GM18526 (cell line): Measurements from ENCODE around the gene ANKS1B.

ENCODE experiments used
- POLR2A ChIP-seq: IDR thresholded peaks from 3 replicates; pipeline ENCODE4 v1.6.1; 2011; ENCODE audit not compliant: insufficient read length; ENCODE audit errors: extremely low read depth

The ANKS1B gene

DNA sequence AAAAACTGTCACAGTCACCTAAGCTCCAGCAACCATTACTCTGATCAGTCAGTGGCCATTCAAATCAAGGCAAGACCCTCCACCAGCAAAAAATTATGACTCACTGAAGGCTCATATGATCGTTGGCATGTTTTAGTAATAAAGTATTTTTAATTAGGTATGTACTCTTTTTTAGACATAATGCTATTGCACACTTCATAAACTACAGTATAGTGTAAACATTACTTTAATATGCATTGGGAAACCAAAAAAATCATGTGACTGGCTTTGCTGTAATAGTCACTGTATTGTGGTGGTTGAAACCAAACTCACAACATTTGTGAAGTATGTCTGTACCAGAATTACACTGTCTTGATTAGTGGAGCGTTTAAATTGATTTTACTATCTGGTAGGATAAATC is 471.7 kb downstream of the ANKS1B start:
- TF ChIP-seq POLR2A: no peak

DNA sequence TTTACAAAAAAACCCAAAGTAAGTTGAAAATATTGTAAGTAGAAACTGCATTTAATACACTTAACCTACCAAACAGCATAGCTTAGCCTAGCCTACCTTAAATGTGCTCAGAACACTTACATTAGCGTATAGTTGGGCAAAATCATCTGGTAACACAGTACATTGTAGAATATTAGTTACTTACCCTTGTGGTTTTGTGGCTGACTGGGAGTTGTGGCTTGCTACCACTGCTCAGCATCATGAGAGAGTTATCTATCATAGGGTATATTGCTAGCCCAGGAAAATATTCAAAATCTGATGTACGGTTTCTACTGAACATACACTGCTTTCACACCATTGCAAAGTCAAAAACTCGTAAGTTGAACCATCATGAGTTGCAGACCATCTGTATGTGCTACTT is 478.9 kb downstream of the ANKS1B start:
- TF ChIP-seq POLR2A: no peak

DNA sequence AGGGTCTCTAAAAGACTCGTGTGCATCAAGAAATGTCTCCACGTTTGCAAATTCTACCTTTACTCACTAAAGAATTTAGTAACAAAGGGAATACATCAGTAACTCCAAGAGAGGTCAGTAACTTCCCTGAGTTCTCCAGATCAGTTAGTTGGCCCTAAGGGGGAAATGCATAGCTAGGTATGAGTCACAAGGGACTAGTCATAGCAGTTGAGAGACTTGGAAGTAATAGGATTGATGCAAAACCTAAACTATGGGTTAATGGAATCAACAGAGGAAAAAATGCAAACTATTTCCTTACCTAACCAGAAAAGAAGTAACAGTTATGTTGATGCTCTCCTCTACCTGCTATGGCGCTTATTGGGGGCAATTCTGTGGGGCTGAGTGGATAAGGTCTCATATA is 486.0 kb downstream of the ANKS1B start:
- TF ChIP-seq POLR2A: no peak

DNA sequence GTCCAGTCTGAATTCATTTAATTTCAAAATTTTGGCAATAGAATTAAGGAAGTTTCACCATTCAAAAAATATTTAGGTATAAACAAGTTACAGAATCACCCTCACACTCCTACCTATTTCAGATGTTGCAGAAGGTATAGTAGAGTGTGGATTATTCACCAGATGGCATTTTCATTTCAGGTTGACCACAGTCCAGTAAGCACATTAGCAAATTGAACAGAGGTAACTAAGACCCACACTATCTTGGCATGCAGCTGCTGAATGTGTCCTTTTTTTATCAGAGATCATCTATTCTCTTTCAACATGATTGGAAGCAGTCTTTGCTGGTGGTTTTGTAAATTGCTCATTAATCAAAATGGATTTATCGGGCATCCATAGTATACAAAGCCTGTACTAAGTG is 488.9 kb downstream of the ANKS1B start:
- no peak for TF ChIP-seq POLR2A

DNA sequence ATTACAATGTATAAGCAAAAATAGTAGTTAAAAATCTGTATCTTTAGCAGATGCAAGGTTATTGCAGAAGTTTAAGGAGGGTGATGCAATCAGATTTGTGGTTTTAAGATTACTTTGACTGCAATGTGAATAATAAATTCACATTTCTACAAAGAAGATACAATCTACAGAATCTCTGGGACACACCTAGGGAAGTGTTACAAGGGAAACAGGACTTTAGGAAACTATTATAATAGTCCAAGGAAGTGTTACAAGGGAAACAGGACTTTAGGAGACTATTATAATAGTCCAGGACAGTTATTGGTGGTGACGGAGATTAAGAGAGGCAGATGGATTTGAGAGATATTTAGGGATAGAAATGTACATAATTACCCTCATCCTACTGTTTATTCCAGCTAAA is 491.5 kb downstream of the ANKS1B start:
- TF ChIP-seq POLR2A: no peak

DNA sequence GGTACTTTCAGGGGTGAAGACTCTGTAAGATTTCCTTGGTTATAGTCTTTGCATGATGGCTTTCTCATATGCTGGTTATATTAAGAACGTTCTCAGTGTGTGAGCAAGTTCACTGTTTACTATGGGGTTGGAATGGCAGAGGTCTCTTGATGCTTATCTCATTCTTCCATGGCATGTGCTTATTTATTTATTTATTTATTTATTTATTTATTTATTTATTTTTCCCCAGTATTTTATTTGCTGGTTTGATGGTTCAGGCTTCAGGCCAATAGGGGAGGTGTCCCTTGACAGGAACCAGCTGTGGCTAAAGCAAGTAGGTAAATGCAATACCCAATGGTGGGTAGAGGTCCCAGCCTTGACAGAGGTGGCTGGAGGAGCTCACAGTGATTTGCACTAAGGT is 498.5 kb downstream of the ANKS1B start:
- TF ChIP-seq POLR2A: no peak

DNA sequence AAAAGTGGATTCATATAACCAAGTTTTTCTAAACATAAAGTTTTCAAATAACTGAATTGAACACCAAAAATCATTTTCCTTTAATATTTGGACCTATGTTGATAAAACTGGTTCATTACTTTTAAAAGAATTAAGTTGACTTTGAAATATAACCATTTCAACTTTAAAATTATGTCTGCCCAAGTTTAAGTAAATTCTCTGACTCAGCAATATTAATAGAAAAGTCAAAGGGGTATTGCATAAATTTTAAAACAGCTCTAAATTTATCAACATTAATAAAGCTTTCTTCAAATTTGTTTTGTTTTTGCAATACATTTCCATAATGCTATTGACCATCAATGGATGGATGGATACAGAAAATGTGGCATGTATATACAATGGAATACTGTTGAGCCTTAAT is 505.6 kb downstream of the ANKS1B start:
- TF ChIP-seq POLR2A: no peak

DNA sequence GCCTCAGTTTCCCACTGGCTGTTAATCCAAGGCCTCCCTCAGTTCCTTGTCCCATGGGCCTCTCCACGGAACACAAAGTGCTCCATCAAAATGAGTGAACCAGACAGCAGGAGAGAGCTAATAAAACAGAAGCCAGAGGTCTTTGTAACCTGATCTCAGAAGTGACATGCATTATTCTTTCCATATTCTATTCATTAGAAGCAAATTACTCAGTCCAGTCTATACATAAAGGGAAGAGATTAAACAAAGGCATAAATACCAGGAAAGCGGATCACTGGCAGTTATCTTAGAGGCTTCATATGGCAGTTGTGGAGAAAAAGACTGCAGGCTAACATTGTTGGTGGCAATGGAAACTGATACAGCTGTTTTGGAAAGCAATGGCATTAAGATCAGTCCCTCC is 507.8 kb downstream of the ANKS1B start:
- TF ChIP-seq POLR2A: no peak

DNA sequence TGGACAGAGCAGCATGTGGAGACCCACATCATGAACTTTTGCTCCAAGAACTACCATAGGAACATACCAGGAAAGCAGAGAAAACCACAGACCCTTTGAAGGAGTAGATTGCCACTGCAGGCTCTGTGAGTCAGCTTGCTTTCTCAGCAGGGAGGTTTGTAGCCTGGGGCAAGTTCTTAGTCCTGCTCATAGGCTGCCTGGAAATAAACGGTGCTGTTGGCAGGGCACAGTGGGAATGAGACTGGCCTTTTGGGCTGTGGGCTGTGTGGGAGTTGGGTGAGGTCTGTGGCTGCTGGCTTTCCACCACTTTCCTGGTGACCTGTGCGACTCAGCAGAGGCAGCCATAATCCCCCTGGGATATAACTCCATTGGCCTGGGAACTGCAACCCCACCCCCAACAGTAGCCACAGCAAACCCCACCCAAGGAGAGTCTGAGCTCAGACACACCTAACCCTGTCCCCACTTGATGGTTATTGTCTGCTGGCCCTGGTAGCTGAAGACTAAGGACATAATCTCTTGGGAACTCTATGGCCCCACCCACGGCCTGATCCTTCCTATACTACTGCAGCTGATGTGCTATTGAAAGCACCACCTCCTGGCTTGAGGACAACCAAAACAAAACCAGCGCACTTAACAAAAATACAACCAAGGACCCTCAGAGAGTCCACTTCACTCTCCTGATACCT is 529.2 kb downstream of the ANKS1B start:
- TF ChIP-seq POLR2A: no peak

DNA sequence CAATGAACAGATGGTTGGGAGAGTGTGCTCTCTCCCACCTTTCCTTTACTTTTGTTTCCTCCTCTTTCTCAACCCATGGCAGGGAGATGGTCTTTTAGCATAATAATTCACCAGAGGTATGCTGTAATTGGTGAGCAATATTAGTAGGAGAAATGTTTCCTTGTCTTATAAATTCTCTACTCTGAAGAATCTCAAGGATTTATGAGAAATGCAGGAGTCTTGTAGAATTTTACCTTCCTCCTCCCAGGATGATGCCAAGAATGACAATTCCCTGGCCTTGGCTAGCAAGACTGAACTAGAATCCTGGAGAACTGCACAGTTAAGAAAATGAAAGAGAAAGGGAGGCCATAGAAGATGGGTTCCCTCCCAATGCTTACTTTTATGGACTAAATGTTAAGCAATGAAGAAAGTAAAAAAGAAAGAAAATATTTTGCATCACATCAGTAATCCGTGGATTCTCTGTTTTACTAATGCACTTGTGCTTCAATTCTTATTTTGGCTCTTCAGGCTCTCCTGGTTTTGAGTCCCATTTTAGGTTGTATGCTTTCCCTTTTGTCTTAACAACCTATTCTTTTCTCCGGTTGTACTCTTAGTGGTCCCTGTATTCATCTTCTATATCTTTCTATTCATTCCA is 530.1 kb downstream of the ANKS1B start:
- TF ChIP-seq POLR2A: no peak

DNA sequence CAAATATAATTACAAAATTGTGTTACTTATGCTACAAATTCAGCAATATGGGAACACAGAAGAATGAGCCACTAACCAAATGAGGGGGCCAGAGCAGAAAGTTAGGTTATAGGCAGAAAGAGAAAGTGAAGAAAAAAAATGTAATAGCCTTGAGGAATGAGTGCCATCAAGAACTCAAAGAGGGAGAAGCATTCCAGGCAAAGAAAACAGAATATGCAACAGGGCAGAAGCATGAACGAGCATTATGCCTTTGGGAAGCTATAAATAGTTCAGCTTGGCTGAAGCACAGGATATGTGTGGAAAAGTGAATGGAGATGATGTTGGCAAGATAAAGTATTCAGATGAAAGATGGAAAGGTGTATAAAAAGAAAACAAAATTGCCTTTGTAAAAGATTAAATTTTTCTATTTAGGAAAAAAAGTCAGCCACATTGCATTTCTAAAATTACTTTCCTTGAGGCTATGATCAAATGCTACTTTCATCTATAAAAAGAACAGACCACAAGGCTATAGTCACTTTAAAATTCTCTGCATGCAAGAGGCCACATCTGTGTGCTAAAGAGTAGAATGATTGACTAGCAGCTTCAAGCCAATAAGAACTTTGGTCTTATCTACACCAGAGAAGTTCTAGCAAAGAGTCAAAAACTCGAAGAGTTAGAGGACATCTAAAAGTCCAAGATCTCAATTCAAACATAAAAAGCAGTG is 530.7 kb downstream of the ANKS1B start:
- TF ChIP-seq POLR2A: no peak

DNA sequence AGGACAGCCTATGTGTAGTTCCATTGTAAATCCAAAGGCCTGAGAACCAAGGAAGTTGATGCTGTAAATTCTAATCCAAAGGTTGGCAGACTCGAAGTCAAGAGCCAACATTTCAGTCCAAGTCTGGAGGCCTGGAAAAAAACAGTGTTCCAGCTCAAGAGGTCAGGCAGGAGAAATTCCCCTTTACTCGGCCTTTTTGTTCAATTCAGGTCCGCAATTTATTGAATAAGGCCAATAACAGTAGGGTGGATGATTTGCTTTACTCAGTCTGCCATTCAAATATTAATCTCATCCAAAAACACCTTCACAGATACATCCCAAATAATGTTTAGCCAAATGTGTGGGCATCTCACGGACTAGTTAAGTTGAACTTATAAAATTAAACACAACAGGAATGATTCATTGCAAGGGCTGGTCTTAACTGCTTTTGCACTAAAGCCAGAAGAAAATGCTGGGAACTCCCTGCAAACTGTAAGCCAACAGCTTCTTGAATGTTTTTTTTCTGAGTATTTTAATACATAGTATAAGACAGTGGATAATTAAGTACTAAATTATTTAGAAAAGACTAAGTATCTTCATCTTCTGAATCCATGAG is 534.6 kb downstream of the ANKS1B start:
- TF ChIP-seq POLR2A: no peak

DNA sequence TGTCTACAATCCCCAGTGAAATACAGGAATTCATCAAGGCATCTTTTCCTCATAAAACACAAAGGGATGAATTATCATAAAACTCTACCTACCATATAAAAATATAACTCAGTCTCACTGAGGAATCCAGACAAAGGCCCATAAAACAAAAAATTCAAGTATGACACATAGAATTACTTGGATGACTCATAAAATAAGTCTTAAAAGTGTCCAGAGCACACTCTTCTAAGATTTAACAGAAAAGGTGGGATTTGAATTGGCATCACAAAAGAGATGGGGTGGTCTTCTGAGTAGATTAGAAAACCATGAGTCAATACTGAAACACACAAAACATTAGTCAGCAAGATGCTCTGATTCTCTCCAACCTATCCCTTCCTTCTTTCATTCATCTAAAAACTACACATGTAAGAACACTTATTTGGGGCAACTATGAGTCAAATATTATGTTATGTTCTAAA is 539.8 kb downstream of the ANKS1B start:
- TF ChIP-seq POLR2A: no peak

DNA sequence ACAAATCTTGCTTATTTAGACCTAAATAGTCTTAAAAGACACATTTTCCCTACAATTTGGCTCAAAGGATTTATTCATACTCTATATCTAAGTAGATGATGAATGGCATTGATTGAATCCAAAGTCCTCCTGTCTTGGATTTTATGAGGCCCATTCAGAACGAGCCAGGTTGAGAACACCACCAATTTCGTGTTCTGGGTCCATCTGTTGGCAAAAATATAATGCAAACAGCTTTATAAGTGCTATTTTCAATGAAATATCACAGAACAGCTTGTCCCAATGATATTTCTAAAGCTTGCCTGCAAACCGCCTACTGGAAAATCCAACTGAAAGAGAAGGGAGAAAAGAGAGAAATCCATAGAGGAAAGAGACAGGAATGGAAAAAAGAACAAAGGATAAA is 542.0 kb downstream of the ANKS1B start:
- no peak for TF ChIP-seq POLR2A

DNA sequence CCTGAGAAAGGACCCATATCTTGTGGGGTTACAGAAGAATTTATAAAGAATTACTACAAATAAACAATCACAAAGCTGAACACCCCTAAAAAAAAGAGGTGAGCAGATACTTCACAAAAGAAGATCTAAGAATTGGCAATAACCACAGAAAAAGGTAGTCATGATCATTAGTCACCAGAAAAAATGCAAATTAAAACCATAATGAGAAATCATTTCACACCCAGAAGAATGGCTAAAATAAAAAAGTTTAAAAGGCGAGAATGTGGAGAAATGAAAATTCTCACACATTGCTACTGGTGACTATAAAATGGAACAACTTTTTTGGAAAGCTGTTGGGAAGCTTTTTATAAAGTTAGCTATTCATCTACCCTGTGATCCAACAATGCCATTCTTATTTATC is 545.3 kb downstream of the ANKS1B start:
- no peak for TF ChIP-seq POLR2A

DNA sequence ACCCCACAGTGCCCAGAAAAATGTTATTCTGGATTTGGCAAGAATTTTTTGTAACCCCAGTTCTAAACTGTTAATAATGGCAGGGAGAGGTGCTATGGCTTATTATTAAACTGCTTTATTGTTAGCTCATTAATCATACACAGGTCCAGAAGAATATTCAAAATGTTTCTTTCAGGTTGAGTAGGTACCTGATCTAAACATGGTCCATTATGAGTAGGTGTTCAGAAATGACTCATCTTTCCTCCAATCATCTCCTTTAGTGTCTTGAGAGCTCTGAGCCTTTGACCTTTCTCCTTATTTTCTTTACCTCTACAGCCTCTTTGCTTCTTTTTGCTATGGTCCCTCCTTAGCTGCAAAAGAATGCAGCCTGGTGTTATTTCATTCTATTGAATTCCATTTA is 548.2 kb downstream of the ANKS1B start:
- no peak for TF ChIP-seq POLR2A
